Upper lobe of left lung (tissue), 4 donors: ENCODE results near the gene SLC35G3.

Experiments
- EP300 ChIP-seq, 4 donors: sonication (generic); formaldehyde crosslinking; IDR thresholded peaks; one replicate each; pipeline ENCODE4 v1.5.1; 2017; ENCODE audit warnings: antibody characterized with exemption in 4 of 4, control low read depth in 2 of 4
- POLR2A ChIP-seq, 4 donors: fragments of 450-650 bp; IDR thresholded peaks; one replicate each; pipeline ENCODE4 v1.5.1; 2016 to 2017; ENCODE audit warnings: antibody characterized with exemption in 4 of 4, mild to moderate bottlenecking in 2 of 4
- POLR2AphosphoS5 ChIP-seq, 2 donors: sonication (generic); formaldehyde crosslinking; IDR thresholded peaks; one replicate each; pipeline ENCODE4 v1.5.1; 2017; ENCODE audit warnings: antibody characterized with exemption in 2 of 2
- TF ChIP-seq, protein P1 (sequence below), 6 experiments: fragments of 450-650 bp in 4 of 6; fragments of 200-600 bp in 2 of 6; sonication (generic) in 2 of 6; IDR thresholded peaks; one replicate each; pipeline ENCODE4 v1.5.1; 2016 to 2019; ENCODE audit warnings: antibody characterized with exemption in 6 of 6

- TF ChIP-seq, protein P1, sequence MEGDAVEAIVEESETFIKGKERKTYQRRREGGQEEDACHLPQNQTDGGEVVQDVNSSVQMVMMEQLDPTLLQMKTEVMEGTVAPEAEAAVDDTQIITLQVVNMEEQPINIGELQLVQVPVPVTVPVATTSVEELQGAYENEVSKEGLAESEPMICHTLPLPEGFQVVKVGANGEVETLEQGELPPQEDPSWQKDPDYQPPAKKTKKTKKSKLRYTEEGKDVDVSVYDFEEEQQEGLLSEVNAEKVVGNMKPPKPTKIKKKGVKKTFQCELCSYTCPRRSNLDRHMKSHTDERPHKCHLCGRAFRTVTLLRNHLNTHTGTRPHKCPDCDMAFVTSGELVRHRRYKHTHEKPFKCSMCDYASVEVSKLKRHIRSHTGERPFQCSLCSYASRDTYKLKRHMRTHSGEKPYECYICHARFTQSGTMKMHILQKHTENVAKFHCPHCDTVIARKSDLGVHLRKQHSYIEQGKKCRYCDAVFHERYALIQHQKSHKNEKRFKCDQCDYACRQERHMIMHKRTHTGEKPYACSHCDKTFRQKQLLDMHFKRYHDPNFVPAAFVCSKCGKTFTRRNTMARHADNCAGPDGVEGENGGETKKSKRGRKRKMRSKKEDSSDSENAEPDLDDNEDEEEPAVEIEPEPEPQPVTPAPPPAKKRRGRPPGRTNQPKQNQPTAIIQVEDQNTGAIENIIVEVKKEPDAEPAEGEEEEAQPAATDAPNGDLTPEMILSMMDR (IDR thresholded peaks at IDR 0.05) = no peak
- TF ChIP-seq POLR2A (IDR thresholded peaks at IDR 0.05) = no peak
- TF ChIP-seq POLR2AphosphoS5 (IDR thresholded peaks at IDR 0.05) = no peak
- TF ChIP-seq EP300 (IDR thresholded peaks at IDR 0.05) = no peak
These were observed 18.5 kb upstream of the SLC35G3 start for GRCh38 chr17:35212668-35213067.
